Measurements from ENCODE around the gene DIP2C.
"Not testable (repeated sequence)": the region's sequence is repeated elsewhere in the genome, so short reads cannot be mapped to it uniquely, and the experiment has no call there.

DNA sequence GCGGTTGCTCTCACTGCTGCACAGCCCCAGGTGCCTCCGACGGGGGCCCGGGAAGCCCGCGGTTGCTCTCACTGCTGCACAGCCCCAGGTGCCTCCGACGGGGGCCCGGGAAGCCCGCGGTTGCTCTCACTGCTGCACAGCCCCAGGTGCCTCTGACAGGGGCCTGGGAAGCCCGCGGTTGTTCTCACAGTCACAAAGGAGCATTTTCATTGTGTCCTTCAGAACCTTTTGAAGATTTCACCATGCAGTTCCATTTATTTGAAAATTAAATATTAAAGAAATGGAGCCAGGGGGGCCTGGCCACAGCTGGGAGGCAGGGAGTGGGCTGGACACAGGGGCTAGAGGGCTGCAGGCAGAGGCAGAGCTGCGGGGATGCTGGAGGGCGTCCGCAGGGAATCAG lies 321.4 kb downstream of the DIP2C start:
- TF ChIP-seq EZH2, CTCF, EZH2phosphoT487 (IDR thresholded peaks at IDR 0.05): not testable (repeated sequence)

Measured in neural progenitor cell (in vitro differentiated cells).